ENCODE data around the gene ABL1.
"Not testable (repeated sequence)": the region's sequence is repeated elsewhere in the genome, so short reads cannot be mapped to it uniquely, and the experiment has no call there.

- TF ChIP-seq, protein P1, sequence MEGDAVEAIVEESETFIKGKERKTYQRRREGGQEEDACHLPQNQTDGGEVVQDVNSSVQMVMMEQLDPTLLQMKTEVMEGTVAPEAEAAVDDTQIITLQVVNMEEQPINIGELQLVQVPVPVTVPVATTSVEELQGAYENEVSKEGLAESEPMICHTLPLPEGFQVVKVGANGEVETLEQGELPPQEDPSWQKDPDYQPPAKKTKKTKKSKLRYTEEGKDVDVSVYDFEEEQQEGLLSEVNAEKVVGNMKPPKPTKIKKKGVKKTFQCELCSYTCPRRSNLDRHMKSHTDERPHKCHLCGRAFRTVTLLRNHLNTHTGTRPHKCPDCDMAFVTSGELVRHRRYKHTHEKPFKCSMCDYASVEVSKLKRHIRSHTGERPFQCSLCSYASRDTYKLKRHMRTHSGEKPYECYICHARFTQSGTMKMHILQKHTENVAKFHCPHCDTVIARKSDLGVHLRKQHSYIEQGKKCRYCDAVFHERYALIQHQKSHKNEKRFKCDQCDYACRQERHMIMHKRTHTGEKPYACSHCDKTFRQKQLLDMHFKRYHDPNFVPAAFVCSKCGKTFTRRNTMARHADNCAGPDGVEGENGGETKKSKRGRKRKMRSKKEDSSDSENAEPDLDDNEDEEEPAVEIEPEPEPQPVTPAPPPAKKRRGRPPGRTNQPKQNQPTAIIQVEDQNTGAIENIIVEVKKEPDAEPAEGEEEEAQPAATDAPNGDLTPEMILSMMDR (IDR thresholded peaks at IDR 0.05; ENCODE audit: insufficient read depth, low read length, poor library complexity, severe bottlenecking), result not testable (repeated sequence)
- not testable (repeated sequence) for TF ChIP-seq EZH2phosphoT487 (conservative IDR thresholded peaks at IDR 0.05; ENCODE audit: low read length)
Observed at GRCh38 chr9:130794423-130794822, 40.6 kb upstream of the ABL1 start.

Measured in SU-DHL-6 (cell line).